Mesodermal cell (in vitro differentiated cells): ENCODE data around the gene G6PC3.
A peak's percentile ranks its signal among the peaks of the same experiment; 100 is the strongest.
"Not testable (repeated sequence)": the region's sequence is repeated elsewhere in the genome, so short reads cannot be mapped to it uniquely, and the experiment has no call there.

Source experiments
- H3K27ac ChIP-seq: 2 replicates; pipeline ENCODE4 v1.7.0; 2013; ENCODE audit warnings: mild to moderate bottlenecking, low read depth, low read length, moderate library complexity; ENCODE audit not compliant: severe bottlenecking
- H3K36me3 ChIP-seq: 2 replicates; pipeline ENCODE4 v1.7.1; 2013; ENCODE audit warnings: mild to moderate bottlenecking, low read length, moderate library complexity; ENCODE audit not compliant: control insufficient read depth, insufficient read depth
- H3K4me1 ChIP-seq: one replicate; pipeline ENCODE4 v1.7.1; 2013; ENCODE audit warnings: mild to moderate bottlenecking, low read length; ENCODE audit not compliant: insufficient read depth, control insufficient read depth, poor library complexity, severe bottlenecking
- H3K4me3 ChIP-seq: 2 replicates; pipeline ENCODE4 v1.7.0; 2013; ENCODE audit warnings: low read length, control low read depth, mild to moderate bottlenecking; ENCODE audit not compliant: insufficient read depth, poor library complexity, severe bottlenecking; ENCODE audit errors: extremely low read depth
- H3K9me3 ChIP-seq: 2 replicates; pipeline ENCODE4 v1.7.1; 2013; ENCODE audit warnings: mild to moderate bottlenecking, low read length, moderate library complexity; ENCODE audit not compliant: control insufficient read depth
- WGBS, 2 experiments: methylation state at CpG; one replicate each; pipeline ENCODE4 v1.1.5; 2013; ENCODE audit warnings: missing lambda C conversion rate in 2 of 2; ENCODE audit not compliant: insufficient coverage in 2 of 2; 5-methylcytosine and 5-hydroxymethylcytosine counted together

Gene G6PC3

GRCh38 chr17:44095647-44096496, 25.3 kb downstream of the G6PC3 start:
- Histone ChIP-seq H3K27ac (peak overlapping the region; percentile 99), H3K9me3 (no peaks in the 10 kb centered on the region), H3K4me3 (peak overlapping the region; percentile 17), H3K4me1 (peaks cover 35% of the 10 kb centered on the region), H3K36me3 (peaks cover 41% of the 10 kb centered on the region)
- WGBS, 2 experiments, result 2 to 6% methylated on average over 6 to 8 of the region's 12 CpGs

DNA sequence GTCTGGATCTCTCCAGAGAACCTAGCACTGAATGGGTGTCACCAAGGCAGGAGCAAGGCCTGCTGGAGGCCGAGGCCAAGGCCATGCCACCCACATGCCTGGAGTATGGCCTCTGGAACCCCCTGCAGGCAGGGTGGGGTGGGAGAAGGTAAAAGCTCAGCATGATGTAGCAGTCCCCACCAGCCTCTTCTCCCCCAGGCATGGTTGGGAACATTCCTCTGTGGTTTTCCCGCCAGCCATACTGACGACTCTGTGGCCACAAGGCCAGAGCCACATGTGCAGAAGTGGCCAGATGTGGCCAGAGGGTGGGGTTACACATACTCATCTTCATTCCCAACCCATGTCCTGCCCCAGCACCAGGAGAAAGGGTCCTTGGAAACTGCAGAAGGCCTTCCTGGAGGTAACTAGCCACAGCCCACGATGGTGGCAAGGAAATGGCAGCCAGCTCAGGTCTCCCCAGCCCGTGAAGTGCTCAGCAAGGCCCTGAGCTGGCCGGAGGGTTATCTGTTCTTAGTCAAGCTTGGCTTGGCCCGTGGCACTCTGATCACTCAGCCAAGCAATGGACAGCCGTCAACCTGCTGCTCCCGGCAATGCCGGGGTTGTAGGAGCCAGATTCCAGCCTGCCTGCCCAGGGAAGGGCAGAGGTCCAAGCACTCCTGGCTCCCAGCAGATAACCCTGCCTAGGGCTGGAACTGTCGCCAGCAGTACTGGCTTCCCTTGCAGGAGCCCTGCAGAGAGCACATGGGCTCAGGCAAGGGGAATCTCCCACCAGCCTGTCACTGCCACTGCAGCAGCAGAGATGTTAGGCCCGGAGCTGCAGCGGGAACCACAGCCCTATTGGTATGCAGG, 26.8 kb downstream of the G6PC3 start:
- H3K27ac ChIP-seq, result peak overlapping the region; percentile 99
- no peaks in the 10 kb centered on the region for H3K9me3 ChIP-seq
- H3K36me3 ChIP-seq, result peaks cover 26% of the 10 kb centered on the region
- 85 to 86% methylated on average over 9 to 10 of the region's 13 CpGs for whole genome bisulfite sequencing, 2 experiments
- no peak overlapping the region for H3K4me3 ChIP-seq
- H3K4me1 ChIP-seq, result peaks cover 45% of the 10 kb centered on the region

DNA sequence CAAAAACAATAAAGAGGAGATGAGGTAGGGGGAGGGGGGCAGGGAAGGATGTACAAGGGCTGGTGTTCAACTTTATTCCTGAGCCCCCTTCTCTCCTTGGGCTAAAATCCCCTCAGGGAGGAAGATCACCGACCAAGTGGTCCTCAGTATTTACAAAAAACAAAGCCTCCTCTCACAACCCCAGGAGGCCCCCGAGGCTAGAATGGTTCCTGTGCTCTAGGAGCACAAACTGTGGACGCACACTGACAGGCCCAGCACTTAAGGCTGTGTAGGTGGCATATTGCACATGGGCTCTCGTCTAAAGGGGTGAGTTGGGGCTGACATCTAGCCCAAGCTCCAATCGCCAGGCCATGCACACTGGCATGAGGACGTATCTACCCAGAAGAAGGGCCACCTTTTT, 31.3 kb downstream of the G6PC3 start:
- Histone ChIP-seq H3K36me3 (peaks cover 28% of the 10 kb centered on the region), H3K27ac (peak overlapping the region; percentile 8), H3K4me1 (peaks cover 41% of the 10 kb centered on the region)
- not testable (repeated sequence) for H3K4me3 ChIP-seq, H3K9me3 ChIP-seq
- 100% methylated on average over 1 of the region's 6 CpGs for WGBS, 2 experiments

DNA sequence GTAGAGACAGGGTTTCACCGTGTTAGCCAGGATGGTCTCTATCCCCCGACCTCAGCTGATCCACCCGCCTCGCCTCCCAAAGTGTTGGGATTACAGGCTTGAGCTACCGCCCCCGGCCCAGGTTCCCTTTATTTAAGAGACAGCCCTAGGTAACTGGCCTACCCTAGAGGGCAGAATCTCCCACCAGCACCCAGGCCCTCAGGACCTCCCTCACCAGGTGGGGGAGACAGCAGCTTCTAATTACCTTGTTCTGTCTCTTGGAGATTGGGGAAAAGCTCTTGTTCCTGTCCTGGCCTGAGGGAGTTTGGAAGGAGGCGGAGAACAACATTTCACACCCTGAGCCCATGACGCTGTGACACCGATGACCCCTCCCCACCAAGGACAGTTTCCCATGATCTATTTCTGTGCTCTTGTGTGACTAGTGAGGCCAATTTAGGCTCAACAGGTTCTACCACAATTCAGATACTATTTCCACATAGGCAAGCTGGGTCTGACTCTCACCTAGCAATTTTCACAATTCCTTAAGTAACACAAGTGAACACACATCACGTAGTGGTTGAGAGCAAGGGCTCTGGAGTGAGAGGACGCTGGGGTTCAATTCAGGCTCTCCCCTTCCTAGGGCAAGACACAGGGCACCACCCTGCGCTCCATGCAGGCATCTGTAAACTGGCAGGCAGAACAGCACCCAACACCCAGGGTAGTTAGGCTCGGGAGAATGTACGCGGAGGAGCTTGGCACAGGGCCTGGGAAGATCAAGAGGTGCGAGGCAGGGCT, 32.5 kb downstream of the G6PC3 start:
- Histone ChIP-seq H3K4me1 (peaks cover 41% of the 10 kb centered on the region), H3K9me3 (no peaks in the 10 kb centered on the region), H3K36me3 (peaks cover 28% of the 10 kb centered on the region), H3K27ac (no peak overlapping the region), H3K4me3 (no peak overlapping the region)
- 87 to 92% methylated on average over 14 to 15 of the region's 16 CpGs for WGBS, 2 experiments

DNA sequence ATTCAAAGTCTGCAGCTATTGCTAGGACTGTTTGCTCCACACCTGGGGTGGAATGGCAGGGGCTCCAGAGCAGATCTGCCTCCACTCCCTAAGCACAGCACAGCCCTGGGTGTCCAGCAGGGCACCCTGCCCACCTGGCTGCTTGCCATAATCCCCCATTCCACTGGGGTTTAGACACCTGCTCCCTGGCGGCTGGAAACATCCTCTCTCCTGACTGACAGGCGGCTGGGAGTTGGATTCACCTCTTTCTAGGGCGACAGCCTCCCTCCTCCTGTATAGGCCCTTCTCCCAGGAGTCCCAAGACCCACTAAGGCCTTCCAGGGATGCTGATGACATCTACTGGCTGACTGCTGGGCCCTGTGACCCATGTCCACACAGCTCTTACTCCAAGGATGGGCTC, 34.9 kb downstream of the G6PC3 start:
- H3K27ac ChIP-seq, result no peak overlapping the region
- peaks cover 62% of the 10 kb centered on the region for H3K4me1 ChIP-seq
- WGBS, 2 experiments, result 79 to 84% methylated on average over 3 of the region's 3 CpGs
- H3K9me3 ChIP-seq, result no peaks in the 10 kb centered on the region
- peaks cover 23% of the 10 kb centered on the region for H3K36me3 ChIP-seq
- H3K4me3 ChIP-seq, result no peak overlapping the region

DNA sequence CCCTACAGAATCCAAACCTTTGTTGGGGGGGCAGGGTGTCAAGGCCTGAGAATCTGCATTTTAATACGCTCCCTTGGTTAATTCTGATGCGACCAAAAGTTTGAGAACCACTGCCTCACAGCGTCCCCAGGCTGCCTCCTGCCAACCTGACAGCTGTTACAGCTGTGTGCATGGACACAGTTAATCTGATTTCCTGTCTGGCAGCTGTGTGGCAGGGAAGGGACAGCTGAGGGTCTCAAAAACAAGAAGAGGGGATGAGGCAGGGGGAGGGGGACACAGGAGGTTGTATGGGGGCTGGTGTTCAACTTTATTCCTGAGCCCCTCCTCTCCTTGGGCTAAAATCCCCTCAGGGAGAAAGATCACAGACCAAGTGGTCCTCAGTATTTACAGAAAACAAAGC, 35.4 kb downstream of the G6PC3 start:
- 10 to 34% methylated on average over 2 of the region's 3 CpGs for WGBS, 2 experiments
- Histone ChIP-seq H3K27ac (no peak overlapping the region), H3K4me1 (peaks cover 67% of the 10 kb centered on the region), H3K9me3 (no peaks in the 10 kb centered on the region), H3K4me3 (no peak overlapping the region), H3K36me3 (peaks cover 25% of the 10 kb centered on the region)

DNA sequence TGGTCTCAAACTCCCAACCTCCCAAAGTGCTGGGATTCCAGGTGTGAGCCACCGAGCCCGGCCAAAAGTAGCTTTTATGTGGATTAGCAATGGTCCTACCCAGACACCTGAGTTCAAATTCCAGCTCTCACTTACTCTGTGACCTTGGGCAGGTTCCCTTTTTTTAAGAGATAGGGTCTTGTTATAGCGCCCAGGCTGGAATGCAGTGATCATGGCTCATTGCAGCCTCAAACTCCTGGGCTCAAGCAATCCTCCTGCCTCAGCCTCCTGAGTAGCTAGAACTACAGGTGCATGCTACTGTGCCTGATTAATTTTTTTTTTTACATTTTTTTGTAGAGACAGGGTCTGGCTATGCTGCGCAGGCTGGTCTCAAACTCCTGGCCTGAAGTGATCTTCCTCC, 36.3 kb downstream of the G6PC3 start:
- Histone ChIP-seq H3K27ac (no peak overlapping the region), H3K4me3 (no peak overlapping the region), H3K9me3 (no peaks in the 10 kb centered on the region), H3K36me3 (peaks cover 25% of the 10 kb centered on the region), H3K4me1 (peaks cover 68% of the 10 kb centered on the region)
- 100% methylated on average over 2 of the region's 4 CpGs for WGBS, 2 experiments

DNA sequence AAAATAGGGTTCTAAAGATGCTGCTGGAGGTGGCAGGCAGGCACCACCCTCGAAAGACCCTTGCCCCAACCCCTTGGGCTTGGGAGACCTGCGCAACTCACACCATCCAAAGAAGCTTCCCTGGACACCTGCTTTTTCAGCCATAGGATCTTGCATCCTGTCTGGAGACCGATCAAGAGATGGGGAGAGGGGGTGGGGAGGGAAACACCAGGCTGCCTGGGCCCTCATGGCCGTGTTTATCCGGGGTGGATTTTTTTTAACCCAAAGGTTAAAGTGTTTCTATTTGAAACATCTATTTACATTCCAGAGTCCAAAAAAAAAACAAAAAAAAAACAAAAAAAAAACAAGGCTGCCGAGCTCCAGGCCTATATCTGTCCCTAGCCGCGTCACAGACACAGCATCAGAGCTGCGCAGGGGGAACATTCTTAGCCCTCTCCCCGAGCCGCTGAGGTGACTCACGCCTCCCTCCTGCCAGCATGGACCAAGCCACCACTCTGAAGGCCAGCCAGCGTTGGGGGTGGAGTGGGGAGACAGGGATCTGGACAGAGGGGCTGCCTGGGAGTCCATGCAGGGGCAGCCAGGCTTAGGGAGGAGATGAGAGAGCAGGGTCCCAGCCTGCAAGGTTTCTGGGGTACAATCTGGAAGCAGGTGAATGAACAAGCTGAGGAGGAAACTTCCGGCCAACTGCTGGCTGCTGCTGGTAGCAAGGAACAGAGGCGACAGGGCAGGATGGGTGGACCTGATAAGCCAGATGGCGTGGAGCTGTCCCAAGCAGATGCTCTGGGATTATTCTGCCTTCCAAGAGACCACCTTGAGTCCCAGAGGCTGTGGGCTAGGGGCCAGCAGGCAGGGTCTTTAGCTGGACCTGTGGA, 38.1 kb downstream of the G6PC3 start:
- no peaks in the 10 kb centered on the region for H3K9me3 ChIP-seq
- H3K4me1 ChIP-seq, result peaks cover 80% of the 10 kb centered on the region
- peak overlapping the region; percentile 88 for H3K27ac ChIP-seq
- WGBS, 2 experiments, result 45 to 64% methylated on average over 7 to 8 of the region's 16 CpGs
- no peak overlapping the region for H3K4me3 ChIP-seq
- H3K36me3 ChIP-seq, result peaks cover 20% of the 10 kb centered on the region

DNA sequence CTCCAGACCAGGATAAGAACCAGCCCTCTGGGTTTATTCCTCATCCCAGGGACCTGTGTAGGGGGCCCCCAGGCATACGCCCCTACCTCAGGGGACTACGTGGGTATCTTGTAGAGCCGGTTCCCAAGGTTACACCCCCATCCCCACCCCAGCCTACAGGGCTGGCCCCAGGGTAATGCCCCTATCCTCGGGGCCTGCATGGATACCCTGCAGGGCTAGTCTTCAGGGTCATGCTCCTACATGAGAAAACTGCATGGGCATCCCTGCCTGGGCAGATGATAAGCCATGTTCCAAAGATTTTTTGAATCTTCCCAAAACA, 38.7 kb downstream of the G6PC3 start:
- Histone ChIP-seq H3K9me3 (no peaks in the 10 kb centered on the region), H3K27ac (peak overlapping the region; percentile 23), H3K4me3 (no peak overlapping the region), H3K4me1 (peaks cover 80% of the 10 kb centered on the region), H3K36me3 (peaks cover 26% of the 10 kb centered on the region)
- WGBS, 2 experiments, result 67% methylated on average over 3 of the region's 4 CpGs
